ENCODE measurements around the gene BMX. TPM values are rescaled to one million over a fixed set of nuclear protein-coding genes. Genes with fewer than 3 reads are reported as not detected.

Gene BMX
- total and polyA plus RNA-seq, 9 of the 15 experiments (the other 6 are each of a cell fraction or from before 2014, with no cell fraction given) = 0.45 to 4.2 (median 1.8) TPM

- TF ChIP-seq ZNF639 (CRISPR knock-in tag; conservative IDR thresholded peaks at IDR 0.05 in 1 of 2, IDR thresholded peaks at IDR 0.05 in 1 of 2) = no peak
- TF ChIP-seq SMARCB1 (IDR thresholded peaks at IDR 0.05; ENCODE audit: insufficient read length, low read depth) = no peak
- TF ChIP-seq E4F1 (CRISPR knock-in tag; IDR thresholded peaks at IDR 0.05; ENCODE audit: borderline replicate concordance) = no peak
- TF ChIP-seq BRD4 (IDR thresholded peaks at IDR 0.05) = no peak
- TF ChIP-seq ZNF134 (CRISPR knock-in tag; conservative IDR thresholded peaks at IDR 0.05) = no peak
- no peak for TF ChIP-seq U2AF2 (optimal IDR thresholded peaks at IDR 0.05; ENCODE audit: low read depth, low read length)
- TF ChIP-seq CLOCK (CRISPR knock-in tag; IDR thresholded peaks at IDR 0.05; ENCODE audit: borderline replicate concordance) = no peak
- no peak for TF ChIP-seq AFF1 (IDR thresholded peaks at IDR 0.05; ENCODE audit: low read depth in 1 of 2, partially characterized antibody in 2 of 2)
- no peak for TF ChIP-seq ZNF518B (CRISPR knock-in tag; IDR thresholded peaks at IDR 0.05)
- TF ChIP-seq COPS2 (conservative IDR thresholded peaks at IDR 0.05) = no peak
These were observed 79.5 kb downstream of the BMX start (continued) for GRCh38 chrX:15579778-15580747.
